ENCODE measurements around the gene HEXD.

DNA sequence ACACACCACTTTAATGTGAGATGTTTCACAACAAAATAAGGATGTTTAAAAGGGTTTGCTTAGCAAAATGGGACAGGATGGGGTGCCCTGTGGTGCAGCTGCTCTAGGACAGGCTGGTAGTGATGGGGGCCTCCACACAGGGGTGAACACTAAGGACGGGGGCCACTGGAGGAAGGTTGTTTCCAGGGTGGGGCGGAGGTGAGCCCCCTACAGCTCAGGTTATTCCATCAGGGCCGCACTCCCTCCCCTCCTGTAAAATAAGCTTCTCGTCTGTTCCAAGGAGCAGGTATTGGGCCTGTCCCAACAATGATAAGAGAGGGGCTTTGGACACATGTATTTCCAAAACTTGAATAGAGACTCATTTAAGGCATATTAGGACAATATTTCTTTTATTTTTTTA, 1.9 kb upstream of the HEXD start:
- TF ChIP-seq, protein P1, sequence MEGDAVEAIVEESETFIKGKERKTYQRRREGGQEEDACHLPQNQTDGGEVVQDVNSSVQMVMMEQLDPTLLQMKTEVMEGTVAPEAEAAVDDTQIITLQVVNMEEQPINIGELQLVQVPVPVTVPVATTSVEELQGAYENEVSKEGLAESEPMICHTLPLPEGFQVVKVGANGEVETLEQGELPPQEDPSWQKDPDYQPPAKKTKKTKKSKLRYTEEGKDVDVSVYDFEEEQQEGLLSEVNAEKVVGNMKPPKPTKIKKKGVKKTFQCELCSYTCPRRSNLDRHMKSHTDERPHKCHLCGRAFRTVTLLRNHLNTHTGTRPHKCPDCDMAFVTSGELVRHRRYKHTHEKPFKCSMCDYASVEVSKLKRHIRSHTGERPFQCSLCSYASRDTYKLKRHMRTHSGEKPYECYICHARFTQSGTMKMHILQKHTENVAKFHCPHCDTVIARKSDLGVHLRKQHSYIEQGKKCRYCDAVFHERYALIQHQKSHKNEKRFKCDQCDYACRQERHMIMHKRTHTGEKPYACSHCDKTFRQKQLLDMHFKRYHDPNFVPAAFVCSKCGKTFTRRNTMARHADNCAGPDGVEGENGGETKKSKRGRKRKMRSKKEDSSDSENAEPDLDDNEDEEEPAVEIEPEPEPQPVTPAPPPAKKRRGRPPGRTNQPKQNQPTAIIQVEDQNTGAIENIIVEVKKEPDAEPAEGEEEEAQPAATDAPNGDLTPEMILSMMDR (conservative IDR thresholded peaks at IDR 0.05 in 1 of 2, IDR thresholded peaks at IDR 0.05 in 1 of 2; ENCODE audit: low read depth in 1 of 2, low read length in 2 of 2), result no peak
- no peak for TF ChIP-seq EZH2 (IDR thresholded peaks at IDR 0.05; ENCODE audit: low read length, missing control alignments)

Data from fibroblast of lung (primary cell).